Heart left ventricle (tissue), 13 donors: ENCODE results near the gene RIMS1.

Experiments
- CTCF ChIP-seq, 12 donors: fragments of 200-600 bp; sonication (generic) in 4 of 12; IDR thresholded peaks; one replicate each; pipeline versions ENCODE4 v1.5.0 to v1.8.0; 2018 to 2022; ENCODE audit warnings: antibody characterized with exemption in 12 of 12, mild to moderate bottlenecking in 5 of 12
- POLR2A ChIP-seq, 2 donors: fragments of 450-650 bp; IDR thresholded peaks; one replicate each; pipeline ENCODE4 v1.6.1; 2017; ENCODE audit warnings: antibody characterized with exemption in 2 of 2, mild to moderate bottlenecking in 2 of 2, moderate library complexity in 2 of 2
- donor health status: ischemic (EF 13 %, LVEDD 7.1; RV severe dilation, severe dysfunction).
- donor health status: DM: no; HTN: yes; CAD: no.
- donor health status: DM: no; HTN: no; CAD: no.
- donor health status: ischemic (EF 25% LVEDD 6.9; RV normal size, moderate dysfunction).
- donor health status: ischemic (EF 25% LVEDD 5.7; RV mildly dilated, moderate dysfunction).
- donor health status: ischemic (EF 35%, LVEDD 5.7; RV mildly dilated, moderate dysfunction).
- donor health status: nonischemic (EF 11% LVEDD 7.7; RV severe dilation, severe dysfunction).
- donor health status: DM: yes; HTN: yes; CAD: no.
- donor health status: PGD.
- donor health status: ischemic (EF 29% LVEDD 5.4; RV normal size, mild dysfunction).
- donor health status: nonischemic (EF 23%, LVEDD 6.1; RV moderate dilation, normal function).

- TF ChIP-seq CTCF (IDR thresholded peaks at IDR 0.05) (no peak), POLR2A (IDR thresholded peaks at IDR 0.05) (no peak)
These were observed 35.1 kb upstream of the RIMS1 start for GRCh38 chr6:71851214-71851613.
